ENCODE measurements around the gene CROCC. TPM values are rescaled to one million over a fixed set of nuclear protein-coding genes. Genes with fewer than 3 reads are reported as not detected.

The CROCC gene
- total RNA-seq, 2 donors from 2014 or later, result 6.9 to 21.6 TPM

GRCh38 chr1:16979475-16980327 is 58.0 kb downstream of the CROCC start:
- TF ChIP-seq CTCF (IDR thresholded peaks at IDR 0.05), result no peak
- no peak for DNase-seq
- H3K9me3 ChIP-seq, result no peaks in the 10 kb centered on the region
- intact Hi-C loops (cut with DNase I), result no loop called here
- H3K4me1 ChIP-seq, result no peaks in the 10 kb centered on the region
- peak overlapping the region; percentile 20 for H3K4me3 ChIP-seq
- peak overlapping the region; percentile 28 for H3K27ac ChIP-seq
- no peak overlapping the region for H3K9ac ChIP-seq (ENCODE audit: low read depth in 2 of 2, low read length in 2 of 2)
- H3K36me3 ChIP-seq, result no peaks in the 10 kb centered on the region
- peaks cover 11% of the 10 kb centered on the region for H3K27me3 ChIP-seq

- peaks cover 11% of the 10 kb centered on the region for H3K27me3 ChIP-seq
- H3K9ac ChIP-seq (ENCODE audit: low read depth in 2 of 2, low read length in 2 of 2), result peak within 1 kb of the TSS in 1 of 2 donors; percentile 24
- intact Hi-C loops (cut with DNase I), result no loop called here
- H3K4me3 ChIP-seq, result peak within 1 kb of the TSS; percentile 20
- no peak for DNase-seq
- no peaks in the 10 kb centered on the region for H3K36me3 ChIP-seq
- TF ChIP-seq CTCF (IDR thresholded peaks at IDR 0.05), result no peak
- no peaks in the 10 kb centered on the region for H3K9me3 ChIP-seq
- peak within 1 kb of the TSS; percentile 28 for H3K27ac ChIP-seq
- H3K4me1 ChIP-seq, result no peaks in the 10 kb centered on the region
These were observed 58.9 kb downstream of the CROCC start, which contains the start of gene MFAP2 for GRCh38 chr1:16980473-16981268. TSS of gene MFAP2 (minus strand) at chr1:16980620. CDS start at chr1:16978273, 2,347 bp downstream.

- H3K4me3 ChIP-seq, result no peak overlapping the region
- H3K9me3 ChIP-seq, result no peaks in the 10 kb centered on the region
- no peak overlapping the region for H3K9ac ChIP-seq (ENCODE audit: low read depth in 2 of 2, low read length in 2 of 2)
- no peak for DNase-seq
- TF ChIP-seq CTCF (IDR thresholded peaks at IDR 0.05), result no peak
- H3K27ac ChIP-seq, result no peak overlapping the region
- peaks cover 11% of the 10 kb centered on the region for H3K27me3 ChIP-seq
- intact Hi-C loops (cut with DNase I), result no loop called here
- no peaks in the 10 kb centered on the region for H3K4me1 ChIP-seq
- no peaks in the 10 kb centered on the region for H3K36me3 ChIP-seq
These were observed 59.6 kb downstream of the CROCC start for GRCh38 chr1:16981269-16981849.

- Histone ChIP-seq H3K9ac (ENCODE audit: low read depth in 2 of 2, low read length in 2 of 2) (no peak overlapping the region), H3K27me3 (peaks cover 11% of the 10 kb centered on the region), H3K9me3 (no peaks in the 10 kb centered on the region), H3K27ac (no peak overlapping the region), H3K4me3 (no peak overlapping the region), H3K36me3 (no peaks in the 10 kb centered on the region), H3K4me1 (no peaks in the 10 kb centered on the region)
- intact Hi-C loops (cut with DNase I), result no loop called here
- DNase-seq, result no peak
- no peak for TF ChIP-seq CTCF (IDR thresholded peaks at IDR 0.05)
These were observed 61.2 kb downstream of the CROCC start for GRCh38 chr1:16982902-16983301.

- no peak for TF ChIP-seq CTCF (IDR thresholded peaks at IDR 0.05)
- intact Hi-C loops (cut with DNase I), result no loop called here
- Histone ChIP-seq H3K27ac (no peak overlapping the region), H3K4me1 (no peaks in the 10 kb centered on the region), H3K4me3 (no peak overlapping the region), H3K9me3 (no peaks in the 10 kb centered on the region), H3K27me3 (peaks cover 11% of the 10 kb centered on the region), H3K9ac (ENCODE audit: low read depth in 2 of 2, low read length in 2 of 2) (no peak overlapping the region), H3K36me3 (no peaks in the 10 kb centered on the region)
- DNase-seq, result no peak
These were observed 61.9 kb downstream of the CROCC start for GRCh38 chr1:16983649-16984048.
